ENCODE data around the gene AGAP2.

DNA sequence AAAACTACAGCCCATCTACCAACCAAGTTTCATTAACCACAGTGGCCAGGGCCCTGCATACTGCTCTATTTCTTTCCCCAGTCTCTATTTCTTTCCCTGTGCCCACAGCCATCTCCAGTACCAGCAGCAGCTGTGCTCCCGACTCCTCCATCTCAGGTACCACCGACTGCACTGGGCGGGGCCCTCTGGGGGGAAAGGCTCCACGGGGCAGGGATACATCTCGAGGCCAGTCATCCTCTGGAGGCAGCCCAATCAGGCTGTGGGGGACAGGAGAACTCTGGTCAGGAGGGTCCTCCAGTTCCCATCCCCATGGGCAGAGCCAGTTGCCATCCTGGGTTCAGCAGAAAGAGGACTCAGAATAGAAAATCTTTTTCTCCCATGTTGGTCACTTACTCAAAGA lies 10.5 kb upstream of the AGAP2 start:
- TF ChIP-seq, protein P1, sequence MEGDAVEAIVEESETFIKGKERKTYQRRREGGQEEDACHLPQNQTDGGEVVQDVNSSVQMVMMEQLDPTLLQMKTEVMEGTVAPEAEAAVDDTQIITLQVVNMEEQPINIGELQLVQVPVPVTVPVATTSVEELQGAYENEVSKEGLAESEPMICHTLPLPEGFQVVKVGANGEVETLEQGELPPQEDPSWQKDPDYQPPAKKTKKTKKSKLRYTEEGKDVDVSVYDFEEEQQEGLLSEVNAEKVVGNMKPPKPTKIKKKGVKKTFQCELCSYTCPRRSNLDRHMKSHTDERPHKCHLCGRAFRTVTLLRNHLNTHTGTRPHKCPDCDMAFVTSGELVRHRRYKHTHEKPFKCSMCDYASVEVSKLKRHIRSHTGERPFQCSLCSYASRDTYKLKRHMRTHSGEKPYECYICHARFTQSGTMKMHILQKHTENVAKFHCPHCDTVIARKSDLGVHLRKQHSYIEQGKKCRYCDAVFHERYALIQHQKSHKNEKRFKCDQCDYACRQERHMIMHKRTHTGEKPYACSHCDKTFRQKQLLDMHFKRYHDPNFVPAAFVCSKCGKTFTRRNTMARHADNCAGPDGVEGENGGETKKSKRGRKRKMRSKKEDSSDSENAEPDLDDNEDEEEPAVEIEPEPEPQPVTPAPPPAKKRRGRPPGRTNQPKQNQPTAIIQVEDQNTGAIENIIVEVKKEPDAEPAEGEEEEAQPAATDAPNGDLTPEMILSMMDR (IDR thresholded peaks at IDR 0.05): no peak
- TF ChIP-seq, protein P2, sequence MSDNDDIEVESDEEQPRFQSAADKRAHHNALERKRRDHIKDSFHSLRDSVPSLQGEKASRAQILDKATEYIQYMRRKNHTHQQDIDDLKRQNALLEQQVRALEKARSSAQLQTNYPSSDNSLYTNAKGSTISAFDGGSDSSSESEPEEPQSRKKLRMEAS (CRISPR knock-in tag; IDR thresholded peaks at IDR 0.05): no peak
- TF ChIP-seq SP1 (CRISPR knock-in tag; conservative IDR thresholded peaks at IDR 0.05) (no peak), ZNF263 (CRISPR knock-in tag; IDR thresholded peaks at IDR 0.05; ENCODE audit: low read depth) (no peak), NR2C2 (CRISPR knock-in tag; IDR thresholded peaks at IDR 0.05) (no peak), ELF4 (CRISPR knock-in tag; IDR thresholded peaks at IDR 0.05; ENCODE audit: low read depth) (no peak), NFE2L1 (CRISPR knock-in tag; IDR thresholded peaks at IDR 0.05) (no peak), NFYB (CRISPR knock-in tag; conservative IDR thresholded peaks at IDR 0.05; ENCODE audit: low read depth) (no peak)
- TF ChIP-seq, protein P3, sequence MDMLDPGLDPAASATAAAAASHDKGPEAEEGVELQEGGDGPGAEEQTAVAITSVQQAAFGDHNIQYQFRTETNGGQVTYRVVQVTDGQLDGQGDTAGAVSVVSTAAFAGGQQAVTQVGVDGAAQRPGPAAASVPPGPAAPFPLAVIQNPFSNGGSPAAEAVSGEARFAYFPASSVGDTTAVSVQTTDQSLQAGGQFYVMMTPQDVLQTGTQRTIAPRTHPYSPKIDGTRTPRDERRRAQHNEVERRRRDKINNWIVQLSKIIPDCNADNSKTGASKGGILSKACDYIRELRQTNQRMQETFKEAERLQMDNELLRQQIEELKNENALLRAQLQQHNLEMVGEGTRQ (CRISPR knock-in tag; IDR thresholded peaks at IDR 0.05): no peak
- TF ChIP-seq, protein P4, sequence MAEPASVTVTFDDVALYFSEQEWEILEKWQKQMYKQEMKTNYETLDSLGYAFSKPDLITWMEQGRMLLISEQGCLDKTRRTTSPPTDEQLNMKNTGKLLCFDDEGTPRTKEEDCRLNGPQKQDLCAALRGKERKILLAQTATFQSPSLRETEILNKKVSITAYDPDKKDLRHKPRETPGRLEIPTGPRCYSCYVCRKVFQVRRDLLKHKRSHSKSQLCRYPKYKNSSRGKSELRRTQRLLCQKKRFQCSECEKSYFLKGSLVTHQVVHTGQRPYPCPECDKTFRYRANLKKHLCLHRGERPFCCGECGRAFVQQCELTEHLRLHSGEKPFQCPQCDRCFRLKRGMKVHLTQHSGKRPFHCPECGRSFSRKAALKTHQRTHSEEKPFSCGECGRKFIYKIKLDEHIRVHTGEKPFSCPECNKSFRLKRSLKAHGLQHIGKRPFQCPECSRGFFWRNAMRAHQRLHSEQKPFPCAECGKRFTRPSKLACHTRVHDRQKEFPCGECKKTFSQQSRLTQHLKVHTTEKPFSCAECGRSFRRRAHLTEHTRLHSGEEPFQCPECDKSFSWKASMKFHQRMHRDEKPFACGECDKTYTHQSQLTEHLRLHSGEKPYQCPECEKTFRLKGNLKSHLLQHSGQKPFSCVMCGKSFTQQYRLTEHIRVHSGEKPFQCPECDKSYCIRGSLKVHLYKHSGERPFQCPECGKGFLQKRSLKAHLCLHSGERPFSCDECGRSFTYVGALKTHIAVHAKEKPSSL (CRISPR knock-in tag; conservative IDR thresholded peaks at IDR 0.05): no peak
- TF ChIP-seq, protein P5, sequence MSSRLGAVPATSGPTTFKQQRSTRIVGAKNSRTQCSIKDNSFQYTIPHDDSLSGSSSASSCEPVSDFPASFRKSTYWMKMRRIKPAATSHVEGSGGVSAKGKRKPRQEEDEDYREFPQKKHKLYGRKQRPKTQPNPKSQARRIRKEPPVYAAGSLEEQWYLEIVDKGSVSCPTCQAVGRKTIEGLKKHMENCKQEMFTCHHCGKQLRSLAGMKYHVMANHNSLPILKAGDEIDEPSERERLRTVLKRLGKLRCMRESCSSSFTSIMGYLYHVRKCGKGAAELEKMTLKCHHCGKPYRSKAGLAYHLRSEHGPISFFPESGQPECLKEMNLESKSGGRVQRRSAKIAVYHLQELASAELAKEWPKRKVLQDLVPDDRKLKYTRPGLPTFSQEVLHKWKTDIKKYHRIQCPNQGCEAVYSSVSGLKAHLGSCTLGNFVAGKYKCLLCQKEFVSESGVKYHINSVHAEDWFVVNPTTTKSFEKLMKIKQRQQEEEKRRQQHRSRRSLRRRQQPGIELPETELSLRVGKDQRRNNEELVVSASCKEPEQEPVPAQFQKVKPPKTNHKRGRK (CRISPR knock-in tag; IDR thresholded peaks at IDR 0.05; ENCODE audit: borderline replicate concordance): no peak
- TF ChIP-seq, protein P6, sequence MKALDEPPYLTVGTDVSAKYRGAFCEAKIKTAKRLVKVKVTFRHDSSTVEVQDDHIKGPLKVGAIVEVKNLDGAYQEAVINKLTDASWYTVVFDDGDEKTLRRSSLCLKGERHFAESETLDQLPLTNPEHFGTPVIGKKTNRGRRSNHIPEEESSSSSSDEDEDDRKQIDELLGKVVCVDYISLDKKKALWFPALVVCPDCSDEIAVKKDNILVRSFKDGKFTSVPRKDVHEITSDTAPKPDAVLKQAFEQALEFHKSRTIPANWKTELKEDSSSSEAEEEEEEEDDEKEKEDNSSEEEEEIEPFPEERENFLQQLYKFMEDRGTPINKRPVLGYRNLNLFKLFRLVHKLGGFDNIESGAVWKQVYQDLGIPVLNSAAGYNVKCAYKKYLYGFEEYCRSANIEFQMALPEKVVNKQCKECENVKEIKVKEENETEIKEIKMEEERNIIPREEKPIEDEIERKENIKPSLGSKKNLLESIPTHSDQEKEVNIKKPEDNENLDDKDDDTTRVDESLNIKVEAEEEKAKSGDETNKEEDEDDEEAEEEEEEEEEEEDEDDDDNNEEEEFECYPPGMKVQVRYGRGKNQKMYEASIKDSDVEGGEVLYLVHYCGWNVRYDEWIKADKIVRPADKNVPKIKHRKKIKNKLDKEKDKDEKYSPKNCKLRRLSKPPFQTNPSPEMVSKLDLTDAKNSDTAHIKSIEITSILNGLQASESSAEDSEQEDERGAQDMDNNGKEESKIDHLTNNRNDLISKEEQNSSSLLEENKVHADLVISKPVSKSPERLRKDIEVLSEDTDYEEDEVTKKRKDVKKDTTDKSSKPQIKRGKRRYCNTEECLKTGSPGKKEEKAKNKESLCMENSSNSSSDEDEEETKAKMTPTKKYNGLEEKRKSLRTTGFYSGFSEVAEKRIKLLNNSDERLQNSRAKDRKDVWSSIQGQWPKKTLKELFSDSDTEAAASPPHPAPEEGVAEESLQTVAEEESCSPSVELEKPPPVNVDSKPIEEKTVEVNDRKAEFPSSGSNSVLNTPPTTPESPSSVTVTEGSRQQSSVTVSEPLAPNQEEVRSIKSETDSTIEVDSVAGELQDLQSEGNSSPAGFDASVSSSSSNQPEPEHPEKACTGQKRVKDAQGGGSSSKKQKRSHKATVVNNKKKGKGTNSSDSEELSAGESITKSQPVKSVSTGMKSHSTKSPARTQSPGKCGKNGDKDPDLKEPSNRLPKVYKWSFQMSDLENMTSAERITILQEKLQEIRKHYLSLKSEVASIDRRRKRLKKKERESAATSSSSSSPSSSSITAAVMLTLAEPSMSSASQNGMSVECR (CRISPR knock-in tag; IDR thresholded peaks at IDR 0.05; ENCODE audit: borderline replicate concordance): no peak
